ENCODE data around the gene PRKAG2.
A peak's percentile ranks its signal among the peaks of the same experiment; 100 is the strongest.

The PRKAG2 gene

DNA sequence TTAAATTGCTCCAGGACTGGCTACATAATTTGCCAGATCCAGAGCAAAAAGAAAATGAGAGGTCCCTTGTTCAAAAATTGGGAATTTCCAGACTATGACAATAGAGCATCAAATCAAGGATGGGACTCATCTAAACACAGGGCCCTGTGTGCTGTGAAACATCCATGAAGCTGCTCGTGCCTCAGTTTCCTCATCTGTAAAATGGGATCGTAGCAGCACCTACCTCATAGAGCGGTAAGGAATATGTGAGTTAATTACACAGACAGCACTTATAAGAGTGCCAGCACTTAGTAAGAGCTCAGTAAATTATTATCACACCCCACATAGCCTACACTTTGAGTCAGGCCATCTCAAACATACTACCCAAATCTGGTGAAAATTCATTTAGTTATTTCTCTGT, 221.4 kb downstream of the PRKAG2 start:
- in situ Hi-C loops (cut with HindIII; ENCODE audit: low pct_ligation_motif_present, low pct_unique_long_range_greater_than_20kb, low sequenced_read_pairs), result no loop called here
- no peak for DNase-seq

DNA sequence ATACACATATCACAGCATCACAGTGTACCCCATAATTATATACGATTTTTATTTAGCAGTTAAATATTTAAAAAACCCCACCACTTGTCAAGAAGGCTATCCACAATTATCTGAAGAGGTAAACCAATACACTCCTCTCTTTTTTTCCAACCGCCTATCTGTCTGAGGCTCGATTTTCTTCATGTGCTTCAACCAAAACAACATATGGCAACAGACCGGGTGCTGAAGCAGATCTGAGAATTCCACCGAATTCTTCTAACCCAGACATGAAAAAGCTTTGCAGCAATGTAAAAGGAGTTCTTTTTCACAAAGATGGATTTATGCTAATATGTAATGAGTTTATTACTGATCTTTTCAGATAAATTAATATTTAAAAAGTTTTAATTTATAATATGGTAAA, 224.8 kb downstream of the PRKAG2 start:
- in situ Hi-C loops (cut with HindIII; ENCODE audit: low pct_ligation_motif_present, low pct_unique_long_range_greater_than_20kb, low sequenced_read_pairs), result no loop called here
- DNase-seq, result no peak

DNA sequence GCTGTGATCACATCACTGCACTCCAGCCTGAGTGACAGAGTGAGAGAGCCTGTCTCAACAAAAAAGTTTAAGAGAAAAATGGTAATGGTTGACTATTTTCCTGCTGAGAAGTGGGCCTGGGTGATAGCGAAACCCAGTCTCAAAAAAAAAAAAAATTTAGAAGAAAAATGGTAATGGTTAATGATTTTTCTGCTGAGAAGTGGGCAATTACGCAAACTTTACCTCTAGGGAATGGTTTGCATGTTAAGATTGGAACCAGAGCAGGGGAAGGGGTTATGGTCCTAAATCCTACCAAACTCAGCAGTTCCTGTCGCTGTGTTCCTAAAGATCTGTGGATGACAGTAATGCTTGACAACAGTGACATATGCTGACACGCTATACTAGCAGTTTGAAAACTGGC, 226.8 kb downstream of the PRKAG2 start:
- DNase-seq, result peak; percentile 50
- in situ Hi-C loops (cut with HindIII; ENCODE audit: low pct_ligation_motif_present, low pct_unique_long_range_greater_than_20kb, low sequenced_read_pairs), result no loop called here

DNA sequence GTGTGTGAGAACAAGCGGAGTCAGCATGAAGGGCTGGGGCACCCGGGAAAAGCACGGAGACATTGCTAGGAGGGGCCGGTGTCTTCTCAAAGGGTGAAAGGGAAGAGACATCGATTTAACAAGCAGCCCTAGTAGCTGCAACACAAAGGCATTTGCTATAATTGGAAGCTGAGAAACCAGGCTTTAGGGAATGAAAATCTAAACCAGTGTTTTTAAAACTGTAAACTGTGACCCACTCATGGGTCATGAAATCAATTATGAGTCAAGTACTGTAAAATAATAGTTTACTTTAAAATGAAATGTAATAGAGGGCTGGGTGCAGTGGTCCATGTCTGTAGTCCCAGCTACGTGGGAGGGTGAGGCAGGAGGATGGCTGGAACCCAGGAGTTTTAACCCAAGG, 228.5 kb downstream of the PRKAG2 start:
- peak; percentile 29 for DNase-seq
- in situ Hi-C loops (cut with HindIII; ENCODE audit: low pct_ligation_motif_present, low pct_unique_long_range_greater_than_20kb, low sequenced_read_pairs), result no loop called here

DNA sequence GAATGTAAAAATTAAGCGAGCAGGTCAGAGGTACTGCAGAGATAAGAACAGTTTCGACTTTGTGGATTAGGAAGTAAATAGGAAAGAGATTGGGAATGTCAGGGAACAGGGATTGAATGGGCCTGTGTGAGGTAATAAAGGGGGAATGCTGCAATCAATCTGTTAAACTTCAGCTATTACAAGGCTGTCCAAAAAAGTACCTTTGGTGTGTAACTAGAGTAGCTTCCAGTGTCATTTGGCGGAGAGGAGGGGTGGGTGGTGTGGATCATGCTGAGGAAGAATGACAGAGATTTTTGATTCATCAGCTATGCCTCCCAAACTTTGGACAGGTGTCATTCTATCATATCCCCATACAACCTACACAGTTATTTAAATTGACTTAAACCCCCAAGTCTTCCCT, 229.0 kb downstream of the PRKAG2 start:
- in situ Hi-C loops (cut with HindIII; ENCODE audit: low pct_ligation_motif_present, low pct_unique_long_range_greater_than_20kb, low sequenced_read_pairs), result no loop called here
- DNase-seq, result no peak

DNA sequence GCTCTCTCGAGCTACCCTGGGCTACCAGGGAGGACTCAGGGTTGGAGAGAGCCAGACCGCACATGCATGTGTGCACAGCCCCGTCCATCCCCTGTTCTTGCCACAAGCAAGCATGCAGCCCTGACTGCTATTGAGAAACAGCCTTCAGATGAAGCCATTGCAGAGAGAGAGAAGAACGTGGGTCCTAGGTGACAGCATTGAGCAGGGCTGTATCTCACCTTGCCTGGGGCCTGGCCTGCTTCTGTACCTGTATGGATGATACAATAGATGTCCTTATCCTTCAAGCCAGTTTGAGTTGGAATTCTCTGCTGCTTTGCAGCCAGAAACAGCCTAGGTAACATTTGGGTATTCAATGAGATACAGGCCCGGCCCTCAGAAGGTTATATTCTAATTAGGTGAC, 229.9 kb downstream of the PRKAG2 start:
- in situ Hi-C loops (cut with HindIII; ENCODE audit: low pct_ligation_motif_present, low pct_unique_long_range_greater_than_20kb, low sequenced_read_pairs), result no loop called here
- no peak for DNase-seq

DNA sequence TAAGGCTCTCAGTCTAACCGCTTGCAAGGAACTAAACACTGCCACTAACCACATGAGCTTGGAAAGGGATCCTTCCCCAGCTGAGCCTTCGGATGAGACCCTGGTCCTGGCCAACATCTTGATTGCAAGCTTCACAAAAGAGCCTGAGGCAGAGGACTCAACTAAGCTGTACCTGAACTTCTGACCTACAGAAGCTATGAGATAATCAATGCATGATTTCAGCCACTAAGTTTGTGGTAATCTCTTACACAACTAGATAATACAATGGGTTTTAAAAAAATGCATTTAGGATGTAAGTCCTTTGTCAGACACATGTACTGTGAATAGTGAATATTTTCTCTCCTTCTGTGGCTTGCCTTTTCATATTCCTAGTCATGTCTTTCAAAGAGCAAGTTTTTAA, 231.6 kb downstream of the PRKAG2 start:
- no peak for DNase-seq
- in situ Hi-C loops (cut with HindIII; ENCODE audit: low pct_ligation_motif_present, low pct_unique_long_range_greater_than_20kb, low sequenced_read_pairs), result no loop called here

DNA sequence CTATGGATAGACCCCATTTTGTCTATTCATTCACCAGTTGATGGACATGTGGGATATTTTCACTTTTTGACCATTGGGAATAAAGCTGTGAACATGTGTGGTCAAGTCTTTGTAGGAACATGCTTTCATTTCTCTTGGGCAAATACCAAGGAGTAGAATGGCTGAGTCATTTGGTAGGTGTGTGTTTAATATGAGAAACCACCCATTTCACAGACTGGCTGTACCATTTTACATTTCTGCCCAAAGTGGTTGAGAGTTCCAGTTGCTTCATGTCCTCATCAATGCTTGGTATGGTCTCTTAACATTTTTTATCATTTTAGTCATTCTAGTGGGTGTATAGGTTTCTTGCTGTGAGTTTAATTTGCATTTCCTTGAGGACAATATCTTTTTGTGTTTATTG, 232.4 kb downstream of the PRKAG2 start:
- no peak for DNase-seq
- in situ Hi-C loops (cut with HindIII; ENCODE audit: low pct_ligation_motif_present, low pct_unique_long_range_greater_than_20kb, low sequenced_read_pairs), result no loop called here

DNA sequence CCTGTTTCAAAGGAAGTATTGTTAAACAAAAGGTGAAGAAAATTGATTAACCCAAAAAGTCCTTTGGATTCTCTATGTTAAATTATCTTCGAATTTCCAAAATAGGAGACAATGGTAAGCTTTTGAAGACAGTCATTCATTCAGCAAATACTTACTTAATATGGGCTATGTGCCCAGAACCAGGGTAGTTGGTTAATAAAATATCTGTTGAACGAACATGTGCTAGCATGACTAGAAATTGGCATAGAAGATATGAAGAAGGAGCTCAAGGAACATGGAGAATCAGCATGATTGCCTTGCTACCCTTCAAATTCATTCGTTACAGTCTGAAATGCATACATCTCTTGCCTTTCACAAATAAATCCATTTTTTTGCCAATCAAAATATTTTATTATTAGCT, 234.2 kb downstream of the PRKAG2 start:
- DNase-seq, result no peak
- in situ Hi-C loops (cut with HindIII; ENCODE audit: low pct_ligation_motif_present, low pct_unique_long_range_greater_than_20kb, low sequenced_read_pairs), result no loop called here

DNA sequence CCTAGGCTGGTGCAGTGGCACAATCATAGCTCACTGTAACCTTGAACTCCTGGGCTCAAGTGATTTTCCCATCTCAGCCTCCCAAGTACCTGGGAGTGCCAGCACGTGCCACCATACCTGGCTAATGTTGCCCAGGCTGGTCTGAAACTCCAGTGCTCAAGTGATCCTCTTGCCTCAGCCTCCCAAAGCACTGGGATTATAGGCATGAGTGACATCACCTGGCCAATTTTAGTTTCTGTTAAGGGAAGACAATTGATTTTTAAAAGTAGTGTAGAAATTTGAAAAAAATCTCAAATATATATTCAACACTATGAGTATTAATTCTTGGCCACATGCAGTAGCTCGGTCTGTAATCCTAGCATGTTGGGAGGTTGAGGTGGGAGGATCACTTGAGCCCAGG, 235.3 kb downstream of the PRKAG2 start:
- DNase-seq, result no peak
- in situ Hi-C loops (cut with HindIII; ENCODE audit: low pct_ligation_motif_present, low pct_unique_long_range_greater_than_20kb, low sequenced_read_pairs), result no loop called here

DNA sequence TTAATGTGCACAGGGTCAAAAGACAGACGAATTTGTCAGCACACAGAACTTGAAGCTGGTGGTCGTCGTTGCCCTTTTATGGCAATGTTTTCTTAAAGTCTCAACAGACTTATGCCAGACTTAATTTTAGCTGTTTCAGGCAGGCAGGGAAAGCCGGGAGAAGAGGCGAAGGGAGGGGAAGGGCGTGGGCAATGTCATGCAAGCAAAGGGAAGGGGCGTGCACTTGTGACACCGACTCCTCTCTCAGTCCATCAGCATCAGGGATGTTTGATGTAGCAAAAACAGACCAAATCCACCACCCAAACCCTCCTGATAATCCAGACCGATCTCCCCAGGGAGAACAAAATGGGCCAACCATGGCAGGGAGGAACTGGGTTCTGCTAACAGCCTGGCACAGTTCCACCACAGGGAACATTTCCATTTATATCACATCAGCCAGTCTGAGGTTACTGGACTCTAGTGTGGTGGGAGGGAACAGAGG, 239.1 kb downstream of the PRKAG2 start:
- in situ Hi-C loops (cut with HindIII; ENCODE audit: low pct_ligation_motif_present, low pct_unique_long_range_greater_than_20kb, low sequenced_read_pairs), result no loop called here
- no peak for DNase-seq

DNA sequence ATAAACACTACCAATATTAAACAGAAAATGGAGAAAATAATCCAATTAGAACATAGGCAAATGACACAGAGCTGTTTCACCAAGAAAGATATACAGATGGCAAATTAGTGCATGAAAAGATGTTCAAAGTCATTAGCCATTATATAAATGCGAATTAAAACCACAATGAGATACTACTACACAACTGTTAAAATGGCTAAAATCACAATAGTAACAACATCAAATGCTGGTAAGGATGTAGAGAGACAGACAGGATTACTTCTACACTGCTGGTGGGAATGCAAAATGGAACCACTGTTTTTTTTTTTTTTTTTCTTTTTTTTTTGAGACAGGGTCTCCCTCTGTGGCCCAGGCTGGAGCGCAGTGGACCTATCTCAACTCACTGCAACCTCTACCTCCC, 242.3 kb downstream of the PRKAG2 start:
- in situ Hi-C loops (cut with HindIII; ENCODE audit: low pct_ligation_motif_present, low pct_unique_long_range_greater_than_20kb, low sequenced_read_pairs), result no loop called here

DNA sequence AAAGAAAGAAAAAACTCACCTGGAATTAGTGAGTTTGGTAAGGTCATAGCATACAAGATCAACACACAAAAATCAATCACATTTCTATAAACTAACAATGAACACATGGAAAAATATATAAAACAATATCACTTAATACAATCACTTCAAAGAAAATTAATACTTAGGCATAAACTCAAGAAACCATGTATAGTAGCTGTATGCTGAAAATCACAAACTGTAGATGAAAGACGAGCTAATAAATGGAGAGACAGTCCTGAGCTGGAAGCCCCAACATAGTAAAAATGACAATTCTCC, 243.5 kb downstream of the PRKAG2 start:
- DNase-seq, result no peak
- in situ Hi-C loops (cut with HindIII; ENCODE audit: low pct_ligation_motif_present, low pct_unique_long_range_greater_than_20kb, low sequenced_read_pairs), result no loop called here

More for the DNA sequence above, 242.3 kb downstream of the PRKAG2 start:
- no peak for DNase-seq

DNA sequence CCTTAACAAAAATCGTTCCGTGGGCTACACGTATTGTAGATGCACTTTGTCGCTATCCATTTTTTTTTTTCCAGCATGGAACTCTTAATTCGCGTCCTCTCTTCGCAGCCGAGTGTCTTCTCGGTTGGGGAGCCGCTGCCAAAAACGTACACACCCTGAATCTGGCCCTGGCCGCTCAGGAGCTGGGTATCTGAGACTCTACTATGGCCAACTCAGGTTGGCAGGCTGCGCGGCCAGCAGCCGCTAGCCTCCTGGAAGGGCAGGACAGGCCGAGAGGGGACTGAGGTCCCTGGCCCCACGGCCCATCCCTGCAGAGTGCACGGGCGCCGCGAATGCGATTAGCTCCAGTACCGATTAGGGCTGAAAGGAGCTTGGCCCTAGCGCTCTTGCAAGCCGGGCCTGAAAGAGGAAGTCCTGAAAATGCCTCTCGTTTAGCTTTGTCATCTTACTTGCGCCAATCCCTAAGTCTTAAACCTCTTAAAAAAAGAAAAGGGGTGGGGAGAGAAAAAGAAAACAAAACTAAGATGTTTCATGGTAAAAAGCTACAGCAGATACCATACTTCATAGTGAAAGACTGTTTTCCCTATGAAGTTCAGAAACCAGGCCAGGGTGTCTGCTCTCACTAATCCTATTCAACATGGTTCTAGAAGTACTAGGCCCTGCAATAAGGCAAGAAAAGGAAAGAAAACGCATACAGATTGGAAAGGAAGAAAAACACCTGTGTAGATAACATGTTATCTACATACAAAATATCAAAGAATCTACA, 244.0 kb downstream of the PRKAG2 start:
- in situ Hi-C loops (cut with HindIII; ENCODE audit: low pct_ligation_motif_present, low pct_unique_long_range_greater_than_20kb, low sequenced_read_pairs), result no loop called here
- peak; percentile 30 for DNase-seq

DNA sequence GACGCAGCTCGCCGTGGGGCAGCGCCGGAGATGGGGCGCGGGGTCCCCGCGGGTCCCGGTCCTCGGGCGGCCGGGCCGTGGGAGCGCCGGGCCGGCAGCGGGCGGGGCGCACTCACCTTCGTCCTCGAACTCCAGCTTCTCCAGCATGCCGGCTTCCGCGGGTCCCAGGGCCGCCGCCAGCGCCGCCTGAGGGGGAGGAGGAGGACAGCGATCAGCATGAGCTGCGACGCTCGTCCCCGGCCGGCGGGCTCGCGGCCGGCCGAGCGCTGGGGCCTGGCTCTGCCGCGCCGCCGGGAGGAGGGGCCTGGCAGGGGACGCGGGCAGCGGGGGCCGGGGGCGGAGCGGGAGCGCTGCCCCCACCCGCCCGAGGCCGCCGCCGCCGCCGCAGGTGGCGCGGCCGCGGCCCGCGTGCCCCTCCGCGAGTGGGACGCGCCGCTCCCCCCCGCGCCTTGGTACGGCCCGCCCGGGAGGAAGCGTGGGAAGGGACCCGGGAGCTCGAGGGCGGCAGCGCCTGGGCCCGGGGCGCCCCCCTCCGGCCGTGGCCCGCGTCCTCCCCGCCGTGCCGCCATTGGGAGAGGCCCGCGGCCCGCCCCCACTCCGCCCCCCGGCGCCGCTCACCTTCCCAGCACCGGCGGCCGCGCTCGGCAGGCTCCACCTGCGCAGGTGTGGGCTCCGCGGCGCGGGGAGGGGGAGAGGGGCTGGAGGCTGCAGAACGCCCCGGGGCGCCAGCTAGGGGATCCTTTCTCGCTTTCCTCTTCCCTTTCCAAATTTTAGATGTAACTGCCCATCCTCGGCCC, 244.8 kb downstream of the PRKAG2 start:
- in situ Hi-C loops (cut with HindIII; ENCODE audit: low pct_ligation_motif_present, low pct_unique_long_range_greater_than_20kb, low sequenced_read_pairs), result no loop called here
- peak; percentile 83 for DNase-seq

DNA sequence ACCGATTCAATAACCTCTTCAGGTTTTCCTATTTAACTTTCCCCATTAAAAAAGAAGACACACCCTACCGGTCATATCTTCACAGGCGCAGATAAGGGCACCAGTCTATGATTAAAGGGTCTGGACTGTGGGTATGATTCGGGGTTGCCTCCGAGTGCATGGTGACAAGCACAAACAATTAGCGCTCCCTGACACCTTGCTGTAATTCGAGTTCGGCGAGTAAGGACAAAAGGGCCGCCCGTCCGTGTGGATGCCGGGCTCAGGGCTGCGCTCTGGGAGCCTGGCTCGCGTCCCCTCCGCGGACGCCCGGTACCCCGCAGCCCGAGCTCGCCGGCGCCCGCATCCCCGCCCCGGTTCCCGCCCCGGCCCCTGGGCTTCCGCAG, 245.4 kb downstream of the PRKAG2 start:
- peak; percentile 56 for DNase-seq

DNA sequence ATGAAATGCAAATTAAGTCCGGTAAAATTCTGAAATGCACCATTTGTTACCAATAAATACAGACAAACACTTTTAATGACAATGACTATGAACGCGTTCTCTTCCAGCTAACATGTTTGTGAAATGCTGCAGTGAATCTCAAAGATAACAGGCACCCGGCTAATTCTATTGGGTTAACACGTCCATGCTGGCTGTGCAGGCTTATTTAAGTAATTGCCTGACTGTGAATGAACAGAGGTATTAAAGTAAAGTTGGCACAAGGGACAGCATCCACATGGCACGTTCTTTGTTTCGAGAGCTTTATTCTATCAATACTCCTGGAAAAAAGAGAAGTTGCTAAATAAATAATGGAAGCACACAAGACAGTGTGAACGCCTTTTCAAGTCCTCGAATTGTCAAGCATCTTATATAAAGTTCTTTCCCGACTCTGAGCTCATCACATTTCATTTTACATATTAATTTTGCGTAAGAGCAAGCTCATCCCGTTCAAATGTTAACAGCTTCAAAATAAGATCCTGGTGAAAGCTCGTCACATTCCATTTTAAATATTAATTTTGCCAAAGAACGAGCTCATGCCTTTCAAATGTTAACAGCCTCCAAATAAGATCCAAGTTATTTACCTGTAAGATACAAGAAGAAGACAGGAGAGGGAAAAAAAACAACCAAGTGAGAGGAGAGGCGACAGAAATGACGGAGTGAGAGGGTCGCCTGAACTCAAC, 245.9 kb downstream of the PRKAG2 start:
- peak; percentile 26 for DNase-seq
- in situ Hi-C loops (cut with HindIII; ENCODE audit: low pct_ligation_motif_present, low pct_unique_long_range_greater_than_20kb, low sequenced_read_pairs), result no loop called here

More for the DNA sequence above, 245.4 kb downstream of the PRKAG2 start:
- in situ Hi-C loops (cut with HindIII; ENCODE audit: low pct_ligation_motif_present, low pct_unique_long_range_greater_than_20kb, low sequenced_read_pairs), result no loop called here

DNA sequence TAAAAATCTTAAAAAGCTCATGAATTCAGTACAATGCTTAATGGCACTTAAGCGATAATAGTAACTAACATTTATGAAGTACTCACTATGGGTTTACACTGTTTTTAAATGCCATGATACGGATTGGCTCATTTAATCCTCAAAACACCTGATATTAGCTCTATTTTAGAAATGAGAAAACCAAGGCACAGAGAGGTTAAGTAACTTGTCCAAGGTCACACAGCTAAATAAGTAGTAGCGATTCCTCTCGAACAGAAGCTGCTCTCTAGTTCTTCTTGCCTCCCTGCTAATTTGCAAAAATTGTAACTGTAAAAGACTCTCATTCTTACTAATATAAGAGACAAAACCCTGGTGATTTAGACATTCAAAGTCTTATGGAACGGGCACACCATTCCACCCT, 246.6 kb downstream of the PRKAG2 start:
- in situ Hi-C loops (cut with HindIII; ENCODE audit: low pct_ligation_motif_present, low pct_unique_long_range_greater_than_20kb, low sequenced_read_pairs), result no loop called here
- no peak for DNase-seq

DNA sequence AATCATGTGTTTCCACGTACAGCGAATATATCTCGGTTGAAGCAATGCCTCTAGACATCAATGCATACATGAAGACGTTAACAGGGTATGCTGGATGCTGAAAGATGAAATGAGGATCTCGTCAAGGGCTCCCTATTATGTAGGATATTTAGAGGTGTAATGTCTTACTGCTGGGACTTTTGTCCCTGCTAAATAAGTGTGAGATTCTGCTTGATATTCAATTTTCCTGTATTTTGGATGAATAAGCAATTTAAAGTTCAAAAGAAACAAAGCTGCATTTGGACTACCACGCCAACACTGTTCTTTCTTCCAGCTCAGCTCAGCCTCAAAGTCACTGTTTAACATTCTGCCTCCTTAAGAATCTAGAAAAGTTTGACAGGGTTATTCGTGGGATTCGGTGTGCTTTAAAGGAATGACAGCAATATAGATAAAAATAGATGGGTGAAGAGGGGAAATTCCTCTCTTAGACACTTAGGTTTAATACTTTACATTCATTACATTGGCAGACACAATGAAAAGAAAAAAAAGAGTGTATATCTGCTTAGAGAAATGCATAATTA, 247.1 kb downstream of the PRKAG2 start:
- in situ Hi-C loops (cut with HindIII; ENCODE audit: low pct_ligation_motif_present, low pct_unique_long_range_greater_than_20kb, low sequenced_read_pairs), result no loop called here
- DNase-seq, result peak; percentile 25
